Measurements from ENCODE around the gene ADGRF3.
"Not testable (repeated sequence)": the region's sequence is repeated elsewhere in the genome, so short reads cannot be mapped to it uniquely, and the experiment has no call there.

ADGRF3 gene

DNA sequence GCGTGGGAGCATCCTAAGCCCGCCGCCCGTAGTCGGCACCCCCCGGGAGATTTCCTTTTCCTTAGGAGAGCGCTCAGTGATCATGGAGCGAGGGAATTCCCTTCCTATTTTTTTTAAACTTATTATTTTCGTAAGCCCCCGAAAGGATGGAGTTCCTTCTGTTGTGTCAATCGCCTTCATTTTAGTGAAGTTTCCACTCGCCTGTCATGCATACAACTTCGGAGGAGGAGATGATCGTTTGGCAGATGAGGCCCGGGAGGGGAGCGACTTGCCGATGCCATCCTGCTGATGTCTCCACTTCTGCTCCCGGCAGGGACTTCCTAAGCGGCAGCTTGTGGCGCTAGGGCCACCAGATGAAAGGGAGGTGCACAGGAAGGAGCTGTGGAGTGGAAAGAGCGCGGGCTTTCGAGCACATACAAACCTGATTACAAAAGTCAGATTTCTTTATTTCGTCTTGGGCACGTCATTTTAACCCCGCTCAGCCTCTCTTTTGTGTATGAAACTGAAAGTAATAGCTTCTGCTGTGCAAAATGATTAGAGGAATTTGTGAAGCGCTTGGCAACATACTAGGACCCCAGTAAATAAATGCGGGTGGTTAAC, at the start of gene ADGRF3:
Gene ADGRF3, minus strand, starts transcription at position 336 of the 600 bp plus-strand sequence. CDS start 555 bp downstream, outside the sequence.
- peak; percentile 33 to 43 for DNase-seq (ENCODE audit: low read depth in 2 of 2)

GRCh38 chr2:26395394-26395793, 48.8 kb upstream of the ADGRF3 start:
- no peak for DNase-seq (ENCODE audit: low read depth in 2 of 2)

DNA sequence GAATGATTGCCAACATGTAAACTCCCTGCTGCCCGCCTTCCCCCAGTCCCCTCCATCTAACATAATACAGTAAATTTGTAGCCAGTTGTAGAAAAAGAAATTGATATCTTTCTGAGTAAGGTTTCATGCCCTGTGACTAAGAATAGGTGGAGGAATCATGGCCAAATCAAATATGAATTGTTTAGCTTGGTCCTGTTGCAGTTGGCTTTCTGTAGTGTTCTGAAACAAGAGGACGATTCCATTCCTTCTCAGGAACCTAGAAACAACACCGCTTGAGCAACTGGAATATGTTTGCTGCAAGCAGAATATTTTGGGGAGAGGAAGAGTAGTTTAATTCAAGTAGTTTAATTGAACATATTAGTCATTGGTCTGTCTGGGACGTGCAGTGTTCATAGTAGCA, 48.1 kb upstream of the ADGRF3 start:
- DNase-seq (ENCODE audit: low read depth in 2 of 2) = no peak

- DNase-seq (ENCODE audit: low read depth in 2 of 2) = no peak
Observed at GRCh38 chr2:26387189-26387588, 40.6 kb upstream of the ADGRF3 start.

DNA sequence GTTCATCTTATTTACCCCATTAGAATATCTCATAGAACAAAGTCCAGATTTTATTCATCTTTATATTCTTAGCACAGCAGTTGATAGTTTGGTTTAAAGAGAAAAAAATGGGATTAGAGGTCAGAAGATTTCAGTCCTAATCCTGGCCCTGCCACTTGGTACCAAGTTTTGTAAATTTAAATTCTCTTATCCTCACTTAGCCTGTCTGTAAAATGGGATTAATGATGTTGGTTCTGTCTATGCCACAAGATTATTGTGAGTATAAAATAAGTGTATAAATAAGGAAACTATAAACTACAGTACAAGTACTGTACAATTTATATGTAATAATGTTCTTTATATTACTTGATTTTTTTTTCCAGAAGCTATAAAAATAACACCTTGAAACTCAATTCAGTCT, 38.0 kb upstream of the ADGRF3 start:
- DNase-seq (ENCODE audit: low read depth in 2 of 2) = no peak

GRCh38 chr2:26384183-26384582, 37.6 kb upstream of the ADGRF3 start:
- no peak for DNase-seq (ENCODE audit: low read depth in 2 of 2)

DNA sequence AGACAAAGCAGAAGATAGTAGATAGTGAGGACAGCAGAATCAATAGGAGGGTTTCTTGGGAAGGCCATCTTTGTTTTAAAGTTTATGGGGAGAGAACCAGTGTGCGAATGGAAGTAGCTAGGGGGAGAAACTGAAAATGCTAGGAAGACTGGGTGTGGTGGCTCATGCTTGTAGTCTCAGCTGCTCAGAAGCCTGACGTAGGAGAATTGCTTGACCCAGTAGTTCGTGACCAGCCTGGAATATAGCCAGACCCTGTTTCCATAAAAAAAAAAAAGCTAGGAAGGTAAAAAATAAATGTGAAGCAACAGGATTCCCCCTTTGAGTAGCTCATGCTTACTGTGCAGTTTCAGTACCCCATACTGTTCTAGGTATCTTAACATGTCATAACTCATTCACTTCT, 36.0 kb upstream of the ADGRF3 start:
- no peak for DNase-seq (ENCODE audit: low read depth in 2 of 2)

DNA sequence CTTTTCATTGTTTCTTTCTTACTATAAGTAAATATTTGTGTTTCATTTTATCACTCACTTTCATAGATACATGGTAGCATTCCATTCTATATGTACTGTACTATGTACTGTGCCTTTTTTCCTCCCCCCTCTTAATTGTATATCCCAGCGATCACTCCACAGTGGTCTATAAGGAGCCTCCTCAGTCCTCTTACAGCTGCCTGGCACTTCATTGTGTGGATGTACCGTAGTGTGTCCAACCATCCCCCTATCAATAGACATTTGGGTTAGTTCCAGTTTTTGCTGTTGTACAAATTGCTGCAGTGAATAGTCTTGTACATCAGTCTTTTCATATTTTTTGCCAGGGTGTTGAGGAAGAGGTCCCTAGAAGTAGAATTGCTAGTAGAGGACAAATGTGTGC, 33.7 kb upstream of the ADGRF3 start:
- no peak for DNase-seq (ENCODE audit: low read depth in 2 of 2)

DNA sequence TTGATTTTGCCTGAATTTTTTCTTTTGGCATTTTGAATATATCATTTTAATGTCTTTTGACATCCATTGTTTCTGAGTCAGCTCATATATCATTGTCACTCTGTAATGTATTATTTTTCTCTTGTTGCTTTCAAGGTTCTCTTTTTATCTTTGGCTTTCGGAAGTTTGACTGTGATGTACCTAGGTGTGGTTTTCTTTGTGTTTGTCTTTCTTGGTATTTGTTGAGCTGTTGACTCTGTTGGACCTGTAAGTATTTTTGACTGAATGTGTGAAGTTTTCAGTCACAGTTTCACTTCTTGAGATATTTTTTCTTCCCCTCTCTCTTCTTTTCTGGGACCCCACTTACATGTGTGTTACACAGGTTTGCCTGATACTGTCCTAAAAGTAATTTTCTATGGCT, 30.2 kb upstream of the ADGRF3 start:
- no peak for DNase-seq (ENCODE audit: low read depth in 2 of 2)

- DNase-seq (ENCODE audit: low read depth in 2 of 2) = not testable (repeated sequence)
Observed at GRCh38 chr2:26370909-26371308, 24.3 kb upstream of the ADGRF3 start.

- not testable (repeated sequence) for DNase-seq (ENCODE audit: low read depth in 2 of 2)
Observed at GRCh38 chr2:26369664-26370063, 23.1 kb upstream of the ADGRF3 start.

DNA sequence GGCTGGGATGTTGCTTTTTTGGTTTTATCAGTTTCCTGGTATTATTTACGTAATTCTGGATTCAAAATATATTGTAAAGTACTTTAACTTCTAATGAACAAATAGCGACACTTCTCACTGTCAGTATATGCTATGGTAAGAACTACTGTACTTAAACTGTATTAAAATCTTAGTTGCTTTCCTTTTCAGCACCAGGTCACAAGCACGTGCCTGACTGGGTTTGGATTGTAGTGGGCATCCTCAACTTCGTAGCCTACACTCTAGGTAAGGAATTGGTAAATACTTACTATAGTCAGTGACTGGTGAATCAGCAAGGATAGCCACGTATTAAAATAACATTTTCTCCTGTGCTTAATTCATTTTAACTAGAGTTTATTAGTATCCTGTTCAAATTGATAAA, 20.4 kb upstream of the ADGRF3 start:
- no peak for DNase-seq (ENCODE audit: low read depth in 2 of 2)

DNA sequence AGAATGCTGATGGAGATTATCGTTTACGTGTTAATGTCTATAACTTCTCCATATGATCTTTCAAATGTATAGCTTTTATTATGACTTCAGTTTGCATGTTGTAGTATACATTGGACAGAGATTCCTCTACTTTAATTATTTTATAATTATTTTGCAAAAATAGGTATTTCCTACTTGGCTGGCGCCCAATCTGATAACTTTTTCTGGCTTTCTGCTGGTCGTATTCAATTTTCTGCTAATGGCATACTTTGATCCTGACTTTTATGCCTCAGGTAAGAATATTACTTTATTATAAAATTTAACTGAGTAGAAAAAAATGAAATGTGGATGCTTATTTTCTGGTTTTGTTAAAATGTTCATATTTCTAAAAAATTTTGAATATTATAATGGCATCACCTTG, 18.1 kb upstream of the ADGRF3 start:
- no peak for DNase-seq (ENCODE audit: low read depth in 2 of 2)

DNA sequence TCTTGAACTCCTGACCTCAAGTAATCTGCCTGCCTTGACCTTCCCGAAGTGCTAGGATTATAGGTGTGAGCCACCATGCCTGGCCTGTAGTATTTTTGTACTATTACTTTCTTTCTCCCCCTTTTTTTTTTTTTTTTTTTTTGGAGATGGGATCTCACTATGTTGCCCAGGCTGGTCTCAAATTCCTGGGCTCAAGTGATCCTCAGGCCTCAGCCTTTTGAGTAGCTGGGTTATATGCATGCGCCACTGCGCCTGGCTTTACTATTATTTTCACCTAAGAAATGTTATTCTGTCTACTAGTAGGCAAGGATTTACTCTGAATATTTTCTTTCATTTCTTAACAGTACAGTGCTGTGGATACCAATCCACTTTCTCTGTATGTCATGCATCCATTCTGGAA, 17.4 kb upstream of the ADGRF3 start:
- DNase-seq (ENCODE audit: low read depth in 2 of 2) = no peak

GRCh38 chr2:26363323-26363722, 16.7 kb upstream of the ADGRF3 start:
- no peak for DNase-seq (ENCODE audit: low read depth in 2 of 2)

GRCh38 chr2:26359886-26360473, 13.4 kb upstream of the ADGRF3 start:
- DNase-seq (ENCODE audit: low read depth in 2 of 2) = no peak

GRCh38 chr2:26356771-26357170, 10.2 kb upstream of the ADGRF3 start:
- DNase-seq (ENCODE audit: low read depth in 2 of 2) = no peak

DNA sequence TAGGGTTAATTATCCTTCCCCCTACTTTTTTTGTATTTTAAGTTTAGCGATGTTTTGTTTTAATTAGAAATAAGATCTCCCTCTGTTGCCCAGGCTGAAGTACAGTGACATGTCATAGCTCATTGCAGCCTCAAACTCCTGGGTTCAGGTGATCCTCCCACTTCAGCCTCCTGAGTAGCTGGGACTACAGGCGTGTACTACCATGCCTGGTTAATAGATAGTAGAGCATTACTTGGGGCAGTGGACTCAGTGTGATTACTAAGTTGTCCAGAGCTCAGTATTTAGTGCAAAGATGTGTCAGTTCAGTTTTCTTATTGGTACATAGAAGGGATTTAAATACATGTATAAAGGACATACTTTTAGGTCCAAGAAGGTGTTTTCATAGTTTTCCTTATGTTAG, 9.5 kb upstream of the ADGRF3 start:
- DNase-seq (ENCODE audit: low read depth in 2 of 2) = no peak

- no peak for DNase-seq (ENCODE audit: low read depth in 2 of 2)
Observed at GRCh38 chr2:26355038-26355995, 8.7 kb upstream of the ADGRF3 start.

GRCh38 chr2:26354469-26354868, 7.9 kb upstream of the ADGRF3 start:
- not testable (repeated sequence) for DNase-seq (ENCODE audit: low read depth in 2 of 2)

DNA sequence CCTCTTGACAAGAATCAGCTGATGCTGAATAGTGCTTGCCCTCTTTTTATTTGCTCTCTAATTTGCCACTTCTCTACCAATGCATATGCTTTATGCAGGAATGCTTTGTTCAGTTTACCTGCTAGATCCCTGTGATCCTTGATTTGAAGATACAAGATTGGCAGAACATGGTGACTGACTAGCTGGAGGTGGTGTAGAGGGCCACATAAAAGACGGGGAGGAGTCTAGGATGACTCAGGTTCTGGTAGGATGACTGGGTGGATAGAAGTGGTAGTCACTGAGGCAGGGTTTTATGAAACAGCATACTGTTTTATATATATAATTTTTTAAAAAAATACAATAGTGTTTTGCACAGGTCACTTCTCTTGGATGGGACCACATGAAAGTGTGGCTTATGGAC, 6.3 kb upstream of the ADGRF3 start:
- peak in 1 of 2 donors; percentile 31 for DNase-seq (ENCODE audit: low read depth in 2 of 2)

DNA sequence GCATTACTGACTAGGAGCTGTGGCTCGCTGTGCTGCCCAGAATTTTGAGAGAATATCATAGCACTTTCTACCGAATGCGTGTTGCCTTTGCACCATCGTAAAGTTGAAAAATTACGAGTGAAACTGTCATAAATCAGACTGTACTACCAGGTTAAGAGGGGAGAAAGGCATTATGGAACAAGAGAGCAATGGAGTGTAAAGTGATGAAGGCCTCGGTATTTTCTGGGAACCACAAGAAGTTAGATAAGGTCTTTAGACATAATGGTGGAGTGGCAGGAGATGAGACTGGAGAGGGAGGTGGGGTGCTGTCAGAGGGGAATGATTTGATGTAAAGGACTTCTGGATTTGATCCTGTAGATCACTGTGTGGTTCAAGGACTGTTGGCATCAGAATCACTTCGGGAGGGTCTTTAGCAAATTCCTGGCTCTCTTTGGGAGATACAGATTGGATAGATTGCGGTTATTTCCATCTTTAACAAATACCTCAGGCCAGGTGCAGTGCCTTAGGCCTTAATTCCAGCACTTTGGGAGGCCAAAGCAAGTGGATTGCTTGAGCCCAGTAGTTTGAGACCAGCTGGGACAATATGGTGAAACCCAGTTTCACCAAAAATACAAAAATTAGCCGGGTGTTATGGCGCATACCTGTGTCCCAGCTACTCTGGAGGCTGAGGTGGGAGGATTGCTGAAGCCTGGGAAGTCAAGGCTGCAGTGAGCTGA, 4.9 kb upstream of the ADGRF3 start:
- no peak for DNase-seq (ENCODE audit: low read depth in 2 of 2)

Data from stimulated activated CD4-positive, alpha-beta T cell treated with anti-CD3 and anti-CD28 coated beads, Interleukin-1b, Interleukin-23, amount 100 ng/mL, for 4 hours (primary cell).